ENCODE measurements around the gene COL23A1.

The COL23A1 gene

GRCh38 chr5:178417391-178417811 lies 172.8 kb downstream of the COL23A1 start:
- DNase-seq = no peak

- no peak for DNase-seq
Measured at GRCh38 chr5:178416919-178417318, 173.3 kb downstream of the COL23A1 start.

GRCh38 chr5:178416206-178416882 lies 173.8 kb downstream of the COL23A1 start:
- DNase-seq = no peak

DNA sequence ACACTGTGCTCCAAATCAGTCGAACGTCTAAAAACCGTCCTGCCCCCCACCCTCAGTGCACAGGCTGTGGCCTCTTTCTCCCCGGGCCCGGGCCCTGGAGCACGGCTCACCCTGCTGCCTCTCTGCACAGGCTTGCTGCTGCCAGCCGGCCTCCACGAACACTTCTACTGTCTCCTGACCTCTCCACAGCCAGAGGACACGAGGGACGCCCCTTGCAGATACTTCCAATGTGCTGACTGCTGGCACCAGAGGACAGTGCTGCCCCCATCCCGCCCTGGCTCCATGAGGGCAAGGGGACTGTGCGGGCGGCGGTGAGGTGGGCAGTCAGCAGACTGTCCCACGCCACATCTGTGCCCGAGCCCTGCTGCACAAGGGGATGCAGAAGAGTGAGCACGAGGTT lies 174.8 kb downstream of the COL23A1 start:
- no peak for DNase-seq

- no peak for DNase-seq
Measured at GRCh38 chr5:178413988-178414387, 176.2 kb downstream of the COL23A1 start.

DNA sequence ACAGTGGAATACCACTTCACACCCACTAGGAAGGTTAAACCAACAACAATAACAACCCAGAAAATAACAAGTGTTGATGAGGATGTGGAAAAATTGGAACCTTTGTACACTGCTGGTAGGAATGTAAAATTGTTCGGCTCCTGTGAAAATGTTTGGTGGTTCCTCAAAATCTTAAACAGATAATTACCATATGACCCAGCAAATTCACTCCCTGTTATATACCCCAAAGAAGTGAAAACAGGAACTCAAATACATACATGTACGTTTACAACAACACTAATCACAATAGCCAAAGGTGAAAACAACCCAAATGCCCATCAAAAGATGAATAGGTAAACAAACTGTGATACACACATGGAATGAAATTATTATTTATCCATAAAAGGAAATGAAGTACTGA lies 179.1 kb downstream of the COL23A1 start:
- DNase-seq = no peak

DNA sequence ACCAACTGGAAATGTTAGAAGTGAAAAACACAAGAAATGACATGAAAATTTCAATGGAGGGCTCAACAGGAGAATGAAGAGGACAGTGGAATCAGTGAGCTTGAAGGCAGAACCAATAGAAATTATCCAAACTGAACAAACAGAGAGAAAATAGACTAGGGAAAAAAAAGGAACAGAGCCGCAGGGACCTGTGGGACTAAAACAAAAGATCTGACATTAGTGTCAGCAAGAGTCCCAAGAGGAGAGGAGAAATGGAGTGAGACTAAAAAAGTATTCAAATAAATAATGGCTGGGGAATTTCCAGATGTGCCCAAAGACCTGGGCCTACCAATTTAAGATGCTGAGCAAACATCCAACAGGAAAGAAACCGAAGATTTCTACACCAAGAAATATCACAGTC lies 182.5 kb downstream of the COL23A1 start:
- DNase-seq = no peak

- DNase-seq = no peak
Measured at GRCh38 chr5:178404987-178405386, 185.2 kb downstream of the COL23A1 start.

DNA sequence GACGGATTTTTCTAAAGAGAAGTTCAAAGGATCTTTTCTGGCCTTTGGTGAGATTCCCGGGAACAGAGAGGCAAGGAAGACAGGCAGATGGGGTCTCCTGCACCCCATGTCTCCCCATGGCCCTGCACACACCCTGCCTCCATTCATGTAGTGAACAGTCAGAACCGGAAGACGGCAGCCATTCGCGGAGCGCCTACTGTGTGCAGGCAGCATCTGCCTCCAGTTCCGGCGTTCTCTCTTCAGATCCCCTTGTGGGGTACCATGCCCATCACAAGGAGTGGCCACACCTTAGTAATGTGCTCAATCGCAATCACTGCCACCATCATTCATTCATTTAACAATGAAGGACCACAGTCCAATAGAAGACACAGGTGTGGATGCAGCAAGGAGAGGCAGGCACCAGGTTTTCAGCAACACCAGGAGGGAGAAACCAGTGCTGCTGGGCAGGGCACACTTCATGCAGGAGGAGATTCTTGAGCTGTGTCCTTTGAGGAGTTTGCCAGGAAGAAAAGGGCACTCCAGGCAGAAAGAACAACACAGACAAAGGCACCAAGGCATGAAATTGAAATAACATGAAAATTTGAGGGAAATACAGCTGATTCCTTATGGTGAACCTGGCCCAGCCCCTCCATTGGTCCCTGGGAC lies 186.1 kb downstream of the COL23A1 start:
- no peak for DNase-seq

GRCh38 chr5:178403351-178403750 lies 186.8 kb downstream of the COL23A1 start:
- no peak for DNase-seq

- no peak for DNase-seq
Measured at GRCh38 chr5:178399701-178400095, 190.5 kb downstream of the COL23A1 start.

- no peak for DNase-seq
Measured at GRCh38 chr5:178398901-178399700, 191.1 kb downstream of the COL23A1 start.

DNA sequence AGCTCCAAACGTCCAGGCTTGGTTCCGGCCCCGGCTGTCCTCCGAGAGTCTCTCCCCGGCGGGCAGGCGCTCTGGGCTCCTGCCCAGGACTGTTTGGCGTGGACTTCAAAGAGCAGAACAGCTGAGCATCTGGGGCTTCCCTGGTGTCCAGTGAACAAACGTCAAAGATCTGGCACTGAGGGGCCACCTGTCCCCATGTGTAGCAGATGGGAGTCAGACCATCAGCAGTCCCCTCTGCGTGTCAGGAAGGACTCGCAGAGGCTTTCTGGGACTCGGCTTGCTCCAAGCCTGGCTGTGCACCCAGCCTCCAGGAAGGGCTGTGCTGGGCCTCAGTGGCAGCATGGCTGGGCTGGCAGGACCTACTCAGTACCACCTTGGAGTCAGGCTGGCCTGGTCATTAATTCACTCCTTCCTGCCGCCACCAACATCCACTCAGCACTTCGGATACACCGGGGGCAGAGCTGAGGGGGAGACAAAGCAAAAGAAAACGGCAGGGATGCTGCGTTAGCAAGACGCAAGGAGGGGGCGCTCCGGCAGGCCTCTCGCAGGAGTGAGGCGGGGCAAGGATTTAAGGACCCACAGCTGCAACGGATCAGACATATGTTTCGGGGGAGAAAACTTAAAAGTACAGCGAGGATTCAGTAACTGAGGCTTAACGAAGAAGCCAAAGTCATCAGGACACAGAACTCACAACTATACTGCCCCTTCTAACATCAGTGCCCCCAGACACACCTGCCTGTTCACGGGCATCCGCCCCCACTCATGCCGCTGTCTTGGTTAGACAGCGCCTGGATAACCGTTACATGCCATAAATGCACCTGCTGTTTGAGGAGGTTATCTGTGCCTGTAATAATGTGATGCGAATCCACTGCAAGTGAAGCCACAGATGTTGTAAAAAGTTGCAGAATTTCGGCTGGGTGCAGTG lies 193.1 kb downstream of the COL23A1 start:
- DNase-seq = no peak

DNA sequence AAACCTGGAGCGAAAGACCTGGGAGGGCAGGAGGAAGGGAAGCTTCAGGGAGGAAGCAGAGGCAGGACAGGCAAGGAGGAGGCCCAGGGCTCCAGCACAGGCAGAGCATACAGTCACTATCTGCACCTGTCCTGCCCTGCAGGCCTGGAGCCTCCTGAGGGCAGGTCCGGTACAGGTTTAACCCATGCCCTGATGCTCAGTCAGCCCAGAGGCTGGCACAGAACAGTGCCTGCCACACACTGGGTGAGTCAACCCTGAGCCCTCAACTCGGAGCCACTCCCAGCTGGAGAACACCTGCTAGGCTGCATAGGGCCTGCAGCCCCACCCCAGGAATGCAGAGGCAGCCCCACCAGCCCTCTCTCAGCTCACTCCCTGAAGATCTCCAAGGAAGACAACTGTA lies 196.1 kb downstream of the COL23A1 start:
- no peak for DNase-seq

DNA sequence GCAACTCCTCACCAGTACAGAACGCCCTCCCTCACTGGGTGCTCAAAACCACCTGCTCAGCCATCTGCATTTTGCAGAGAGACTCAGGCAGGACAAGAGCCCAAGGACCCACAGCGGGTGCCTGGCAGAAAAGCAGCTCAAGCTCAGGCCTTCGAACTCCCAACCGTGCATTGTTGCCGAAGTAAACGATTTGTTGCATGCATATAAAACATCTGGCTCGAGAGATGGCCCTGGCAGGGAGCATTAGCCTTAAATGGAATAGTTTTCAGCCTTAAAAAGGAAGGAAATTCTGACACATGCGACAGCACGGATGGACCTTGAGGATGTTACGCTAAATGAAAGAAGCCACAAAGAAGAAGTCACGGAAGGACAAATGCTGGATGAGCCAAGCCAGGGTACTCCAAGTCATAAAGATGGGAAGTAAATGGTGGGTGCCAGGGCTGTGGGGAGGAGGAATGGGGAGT lies 197.2 kb downstream of the COL23A1 start:
- DNase-seq = no peak

DNA sequence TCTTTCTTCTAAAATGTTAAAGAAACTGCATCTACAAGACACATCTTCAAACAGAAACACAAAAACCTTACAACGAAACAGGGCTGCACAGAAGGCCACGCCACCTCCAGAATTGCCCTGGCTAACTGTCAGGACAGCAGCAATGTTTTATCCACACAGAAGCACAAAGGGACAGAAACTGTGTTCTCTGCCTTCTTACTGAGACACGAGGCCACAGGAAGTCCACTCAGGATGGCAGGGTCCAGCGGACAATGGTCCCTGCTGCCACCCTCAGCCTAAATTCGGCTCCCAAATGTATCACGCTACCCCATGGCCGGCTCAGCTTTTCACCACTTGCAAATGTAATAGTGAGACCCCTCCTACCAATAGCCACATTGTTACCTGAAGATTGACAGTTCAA lies 197.8 kb downstream of the COL23A1 start:
- DNase-seq = no peak

DNA sequence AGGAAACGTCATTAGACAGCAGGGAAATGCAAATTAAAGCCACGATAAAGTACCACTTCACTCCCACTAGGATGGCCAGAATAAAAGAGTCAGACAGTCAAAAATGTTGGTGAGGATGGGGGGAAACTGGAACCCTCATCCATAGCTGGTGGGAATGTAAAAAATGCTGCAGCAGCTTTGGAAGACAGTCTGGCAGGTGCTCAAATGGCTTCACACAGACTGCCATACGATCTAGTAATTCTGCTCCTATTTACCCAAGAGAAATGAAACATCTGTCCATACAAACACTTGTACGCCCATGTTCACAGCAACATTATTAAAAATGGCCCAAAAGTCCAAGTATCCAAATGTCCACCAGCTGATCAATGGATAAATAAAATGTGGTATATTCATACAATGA lies 198.7 kb downstream of the COL23A1 start:
- no peak for DNase-seq

GRCh38 chr5:178389796-178390195 lies 200.4 kb downstream of the COL23A1 start:
- no peak for DNase-seq

GRCh38 chr5:178389026-178389729 lies 201.0 kb downstream of the COL23A1 start:
- DNase-seq = no peak

- no peak for DNase-seq
Measured at GRCh38 chr5:178388386-178389025, 201.7 kb downstream of the COL23A1 start.

DNA sequence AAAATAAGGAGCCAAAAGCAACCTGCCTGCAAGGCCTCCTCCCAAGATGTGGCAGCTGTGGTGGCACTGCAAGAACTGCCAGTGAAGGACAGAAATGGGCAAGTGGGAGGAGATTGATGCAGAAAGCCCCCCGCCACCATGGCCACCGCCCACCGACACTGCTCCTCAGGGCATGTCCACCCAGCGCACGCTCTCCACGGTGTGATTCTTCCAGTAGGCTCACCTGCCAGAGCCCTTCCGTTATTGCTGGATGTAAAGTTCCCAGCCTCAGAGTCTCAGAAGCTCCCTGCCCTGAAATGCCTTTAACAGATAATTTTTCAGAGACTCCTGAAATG lies 202.4 kb downstream of the COL23A1 start:
- DNase-seq = no peak
